Keratinocyte (primary cell): Measurements from ENCODE around the gene AGAP1. TPM values are rescaled to one million over a fixed set of nuclear protein-coding genes. Genes with fewer than 3 reads are reported as not detected.

ENCODE experiments used
- DNase-seq: peaks from one replicate; pipeline ENCODE4 v3.0.0-alpha.2; 2011; ENCODE audit warnings: low read depth, missing footprints, low spot score
- FAIRE-seq: peaks from 2 replicates; lab custom pipeline; 2011; peaks lifted over from hg19 to GRCh38; lab: Jason Lieb, UNC
- H2AFZ ChIP-seq: 2 replicates; pipeline ENCODE4 v1.6.0; 2012; ENCODE audit warnings: low read length, control low read depth, inconsistent platforms; ENCODE audit not compliant: control insufficient read depth
- H3K27ac ChIP-seq: 2 replicates; pipeline ENCODE4 v1.5.1; 2011; ENCODE audit warnings: low read length; ENCODE audit not compliant: control insufficient read depth, insufficient read depth
- H3K27me3 ChIP-seq: 3 replicates; pipeline ENCODE4 v1.6.0; 2011; ENCODE audit warnings: low read length; ENCODE audit not compliant: control insufficient read depth, insufficient read depth; ENCODE audit errors: extremely low read depth
- H3K36me3 ChIP-seq, 2 experiments: 2 replicates in 1 of 2; 3 replicates in 1 of 2; pipeline ENCODE4 v1.5.1; 2011; ENCODE audit warnings: low read length in 2 of 2, mild to moderate bottlenecking in 1 of 2; ENCODE audit not compliant: control insufficient read depth in 2 of 2, insufficient read depth in 2 of 2; ENCODE audit errors: extremely low read depth in 1 of 2
- H3K4me1 ChIP-seq: 3 replicates; pipeline ENCODE4 v1.5.1; 2011; ENCODE audit warnings: low read length; ENCODE audit not compliant: control insufficient read depth, insufficient read depth; ENCODE audit errors: extremely low read depth
- H3K4me2 ChIP-seq: 3 replicates; pipeline ENCODE4 v1.6.0; 2011; ENCODE audit warnings: low read depth, low read length; ENCODE audit not compliant: control insufficient read depth, insufficient read depth; ENCODE audit errors: extremely low read depth
- H3K4me3 ChIP-seq, 3 experiments: fragments of 200-600 bp in 1 of 3; sonication (generic) in 1 of 3; 2 replicates in 2 of 3; 3 replicates in 1 of 3; pipeline ENCODE4 v1.5.1; 2011 to 2016; ENCODE audit warnings: low read length in 3 of 3, mild to moderate bottlenecking in 3 of 3, control low read depth in 2 of 3, inconsistent platforms in 1 of 3, low read depth in 1 of 3, mixed read lengths in 1 of 3, mixed run types in 1 of 3, moderate library complexity in 1 of 3; ENCODE audit not compliant: control insufficient read depth in 2 of 3, insufficient read depth in 2 of 3; ENCODE audit errors: extremely low read depth in 1 of 3
- H3K79me2 ChIP-seq: 2 replicates; pipeline ENCODE4 v1.6.0; 2012; ENCODE audit warnings: low read length; ENCODE audit not compliant: control insufficient read depth, insufficient read depth
- H3K9ac ChIP-seq: 3 replicates; pipeline ENCODE4 v1.6.0; 2011; ENCODE audit warnings: low read length; ENCODE audit not compliant: control insufficient read depth, insufficient read depth; ENCODE audit errors: extremely low read depth
- H3K9me1 ChIP-seq: 3 replicates; pipeline ENCODE4 v1.6.0; 2011; ENCODE audit warnings: low read length; ENCODE audit not compliant: control insufficient read depth, insufficient read depth; ENCODE audit errors: extremely low read depth
- H3K9me3 ChIP-seq: 2 replicates; pipeline ENCODE4 v1.5.1; 2012; ENCODE audit warnings: low read depth, low read length; ENCODE audit not compliant: control insufficient read depth
- H4K20me1 ChIP-seq: 3 replicates; pipeline ENCODE4 v1.6.0; 2011; ENCODE audit warnings: low read length; ENCODE audit not compliant: control insufficient read depth, insufficient read depth; ENCODE audit errors: extremely low read depth
- CTCF ChIP-seq, 3 experiments: IDR thresholded peaks in 1 of 3; conservative IDR thresholded peaks in 1 of 3; optimal IDR thresholded peaks in 1 of 3; 2 replicates in 2 of 3; 3 replicates in 1 of 3; pipeline versions ENCODE3 to v1.5.1; 2011; ENCODE audit warnings: low read length in 3 of 3, mild to moderate bottlenecking in 3 of 3, moderate library complexity in 2 of 3, control low read depth in 1 of 3, inconsistent platforms in 1 of 3; ENCODE audit not compliant: insufficient read depth in 2 of 3; ENCODE audit errors: extremely low read depth in 1 of 3
- EZH2 ChIP-seq: IDR thresholded peaks from one replicate; pipeline ENCODE4 v1.6.1; 2012; ENCODE audit warnings: inconsistent platforms, mild to moderate bottlenecking, low read length, moderate library complexity
- dilution Hi-C: fragments of 300-500 bp; cut with MboI; formaldehyde crosslinking; loops from one replicate; pipeline ENCODE4 v1.7.0; 2020; ENCODE audit warnings: low sequenced_read_pairs; ENCODE audit not compliant: extremely low pct_ligation_motif_present
- polyA plus RNA-seq, 5 experiments: library from polyadenylated mRNA; depleted of rRNA in 3 of 5; stranded (reverse) in 3 of 5; stranded (forward) in 1 of 5; unstranded in 1 of 5; fragments of >200 nt; gene quantifications; 1 replicate in 1 of 5; 2 replicates in 3 of 5; 3 replicates in 1 of 5; pipeline versions ENCODE4 v1.2.1 to v1.2.3, GENCODE V29; 2011 to 2012; ENCODE audit warnings: missing spikeins in 2 of 5, low read depth in 1 of 5, low replicate concordance in 1 of 5

Gene AGAP1
- polyA plus RNA-seq, 1 donor (not counting 4 experiments of a cell fraction or from before 2014, with no cell fraction given): 12.6 TPM

GRCh38 chr2:235992024-235992423 is 498.2 kb downstream of the AGAP1 start:
- H3K36me3 ChIP-seq: no peaks in the 10 kb centered on the region
- H3K9ac ChIP-seq: no peak overlapping the region
- H2AFZ ChIP-seq: no peak overlapping the region
- no peaks in the 10 kb centered on the region for H3K9me1 ChIP-seq
- DNase-seq: no peak
- H3K27ac ChIP-seq: no peak overlapping the region
- H3K27me3 ChIP-seq: no peaks in the 10 kb centered on the region
- FAIRE-seq: no peak
- no peaks in the 10 kb centered on the region for H4K20me1 ChIP-seq
- no peak overlapping the region for H3K4me3 ChIP-seq
- no peaks in the 10 kb centered on the region for H3K4me1 ChIP-seq
- TF ChIP-seq EZH2: no peak
- TF ChIP-seq CTCF (optimal IDR thresholded peaks at IDR 0.05 in 1 of 3, IDR thresholded peaks at IDR 0.05 in 1 of 3, conservative IDR thresholded peaks at IDR 0.05 in 1 of 3; ENCODE audit: extremely low read depth in 1 of 3, insufficient read depth in 2 of 3, low read length in 3 of 3): no peak
- dilution Hi-C loops: no loop called here
- H3K4me2 ChIP-seq: no peak overlapping the region
- no peaks in the 10 kb centered on the region for H3K9me3 ChIP-seq
- H3K79me2 ChIP-seq: no peaks in the 10 kb centered on the region

- Histone ChIP-seq H3K4me2 (no peak overlapping the region), H2AFZ (no peak overlapping the region), H3K36me3 (no peaks in the 10 kb centered on the region), H3K4me1 (no peaks in the 10 kb centered on the region), H3K27ac (no peak overlapping the region), H3K9me3 (no peaks in the 10 kb centered on the region), H3K4me3 (no peak overlapping the region), H4K20me1 (no peaks in the 10 kb centered on the region), H3K9ac (no peak overlapping the region), H3K9me1 (no peaks in the 10 kb centered on the region), H3K79me2 (no peaks in the 10 kb centered on the region), H3K27me3 (no peaks in the 10 kb centered on the region)
- TF ChIP-seq CTCF (optimal IDR thresholded peaks at IDR 0.05 in 1 of 3, IDR thresholded peaks at IDR 0.05 in 1 of 3, conservative IDR thresholded peaks at IDR 0.05 in 1 of 3; ENCODE audit: extremely low read depth in 1 of 3, insufficient read depth in 2 of 3, low read length in 3 of 3) (no peak), EZH2 (no peak)
- no peak for FAIRE-seq
- dilution Hi-C loops: no loop called here
- DNase-seq: no peak
These were observed 502.6 kb downstream of the AGAP1 start for GRCh38 chr2:235996419-235996818.
